HepG2 (cell line): ENCODE measurements around the gene ZNF625. TPM values are rescaled to one million over a fixed set of nuclear protein-coding genes. Genes with fewer than 3 reads are reported as not detected.

ENCODE experiments used
- AKNA ChIP-seq: sonication (generic); formaldehyde crosslinking; IDR thresholded peaks from 2 replicates; pipeline ENCODE4 v1.4.0; 2020; ENCODE audit warnings: missing genetic modification reagents, borderline replicate concordance
- FOSL2 ChIP-seq: sonication (generic); formaldehyde crosslinking; IDR thresholded peaks from 2 replicates; pipeline ENCODE4 v1.4.0; 2020; ENCODE audit warnings: missing genetic modification reagents
- GABPA ChIP-seq, 2 experiments: IDR thresholded peaks; 2 replicates each; pipeline ENCODE4 v1.6.1; 2011 to 2016; ENCODE audit warnings: low read depth in 2 of 2, low read length in 1 of 2, missing biosample characterization in 1 of 2, missing genetic modification characterization in 1 of 2
- HCFC1 ChIP-seq: fragments of 150-350 bp; IDR thresholded peaks from 2 replicates; pipeline ENCODE4 v1.6.1; 2014; ENCODE audit warnings: low read depth, low read length
- HES4 ChIP-seq: sonication (generic); formaldehyde crosslinking; IDR thresholded peaks from 2 replicates; pipeline ENCODE4 v1.9.0; 2021; ENCODE audit warnings: mild to moderate bottlenecking, missing genetic modification reagents, borderline replicate concordance
- MAZ ChIP-seq, 2 experiments: sonication (generic) in 1 of 2; formaldehyde crosslinking in 1 of 2; IDR thresholded peaks; 2 replicates each; pipeline versions ENCODE4 v1.5.0 to v1.6.1; 2012 to 2020; ENCODE audit warnings: low read depth in 2 of 2, mild to moderate bottlenecking in 2 of 2, borderline replicate concordance in 1 of 2, improper control_type of control experiment in 1 of 2, low read length in 1 of 2, missing genetic modification reagents in 1 of 2, moderate library complexity in 1 of 2
- MEF2D ChIP-seq: sonication (generic); formaldehyde crosslinking; IDR thresholded peaks from 2 replicates; pipeline ENCODE4 v1.5.1; 2020; ENCODE audit warnings: mild to moderate bottlenecking, missing genetic modification reagents
- MLLT10 ChIP-seq: sonication (generic); formaldehyde crosslinking; IDR thresholded peaks from 2 replicates; pipeline ENCODE4 v1.4.0; 2020; ENCODE audit warnings: missing genetic modification reagents
- ZNF12 ChIP-seq: sonication (generic); formaldehyde crosslinking; IDR thresholded peaks from 2 replicates; pipeline ENCODE4 v1.5.0; 2020; ENCODE audit warnings: missing genetic modification reagents
- ZNF768 ChIP-seq: sonication (generic); formaldehyde crosslinking; IDR thresholded peaks from 2 replicates; pipeline ENCODE4 v1.4.0; 2020; ENCODE audit warnings: missing genetic modification reagents
- ZNF788 ChIP-seq: sonication (generic); formaldehyde crosslinking; IDR thresholded peaks from 2 replicates; pipeline ENCODE4 v1.5.0; 2020; ENCODE audit warnings: mild to moderate bottlenecking, missing genetic modification reagents, borderline replicate concordance
- polyA plus RNA-seq, 8 experiments: library from polyadenylated mRNA; depleted of rRNA in 3 of 8; stranded (reverse) in 7 of 8; unstranded in 1 of 8; fragments of >200 nt; fragmentation: Illumina TruSeq in 4 of 8; extraction: Trizol in 4 of 8; gene quantifications; 2 replicates each; pipeline versions ENCODE4 v1.2.1 to v1.2.3, GENCODE V29; 2011 to 2016; ENCODE audit warnings: low read depth in 4 of 8, missing spikeins in 1 of 8, mixed read lengths in 1 of 8; ENCODE audit not compliant: insufficient read depth in 1 of 8
- total RNA-seq, 5 experiments: library from RNA; depleted of rRNA; stranded (reverse); fragments of >200 nt; fragmentation: Illumina TruSeq; extraction: Trizol; gene quantifications; 2 replicates each; pipeline ENCODE4 v1.2.3, GENCODE V29; 2016; ENCODE audit warnings: low read depth in 1 of 5

Gene ZNF625
- total and polyA plus RNA-seq, 2 of the 13 experiments (the other 11 are each of a cell fraction or from before 2014, with no cell fraction given) = 1.7 to 12.2 TPM

DNA sequence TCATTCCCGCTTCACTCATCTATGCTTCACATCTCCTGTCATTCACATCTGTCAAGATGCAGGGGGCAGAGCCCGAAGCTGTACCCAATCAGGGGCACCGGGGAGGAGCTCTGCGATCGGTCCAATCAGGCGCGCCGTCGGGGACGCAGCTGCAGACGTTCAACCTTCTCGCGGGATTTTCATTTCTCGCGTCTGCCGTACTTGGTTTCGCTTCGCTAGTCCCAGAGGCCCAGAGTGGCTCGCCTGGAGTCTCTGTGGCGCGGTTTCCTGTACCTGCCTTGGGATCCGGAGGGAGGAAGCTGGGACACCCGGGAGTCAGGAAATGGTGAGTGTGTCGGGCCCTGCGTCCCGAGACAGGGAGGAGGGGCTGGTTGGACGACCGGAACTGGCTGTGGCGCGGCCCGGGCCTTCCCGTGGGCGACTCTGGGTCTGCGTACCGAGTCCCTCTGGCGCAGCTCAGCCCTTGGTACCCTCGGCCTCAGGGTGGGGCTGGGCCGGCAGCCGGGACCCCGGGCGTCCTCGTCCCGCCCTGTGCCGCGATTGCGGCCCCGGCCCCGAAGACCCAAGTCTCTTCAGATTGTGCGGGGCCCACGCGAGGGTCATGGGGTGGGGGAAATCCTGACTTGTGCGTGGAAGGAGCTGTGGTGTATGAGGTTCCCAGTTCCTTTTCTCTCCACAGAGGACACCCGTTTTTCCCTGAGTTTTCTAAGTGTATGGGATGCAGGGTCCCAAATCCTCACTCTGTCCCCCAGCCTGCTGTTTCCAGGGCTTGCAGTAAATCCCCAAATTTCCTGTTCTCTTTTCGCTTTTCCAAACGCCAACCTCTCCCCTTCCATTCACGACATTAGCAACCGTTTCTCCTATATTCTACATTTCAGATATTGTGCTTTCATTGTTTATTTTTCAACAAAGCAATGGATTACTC, 6.6 kb upstream of the ZNF625 start, which contains the start of gene ZNF136 (continued):
- TF ChIP-seq AKNA (CRISPR knock-in tag) (0 out of 2 replicates have a peak, but pooled peaks have one; percentile 42), MAZ (IDR thresholded peaks at IDR 0.05; ENCODE audit: borderline replicate concordance, low read depth, low read length) (no peak), MAZ (CRISPR knock-in tag; IDR thresholded peaks at IDR 0.05; ENCODE audit: low read depth) (peak; percentile 78), ZNF788 (CRISPR knock-in tag) (peak; percentile 59; the same call in 1 of the 2 replicates), FOSL2 (CRISPR knock-in tag) (0 out of 2 replicates have a peak, but pooled peaks have one; percentile 7), HCFC1 (0 out of 2 replicates have a peak, but pooled peaks have one; percentile 11), ZNF12 (CRISPR knock-in tag) (no peak), GABPA (IDR thresholded peaks at IDR 0.05; ENCODE audit: low read depth, low read length) (peak; percentile 58), GABPA (CRISPR knock-in tag; IDR thresholded peaks at IDR 0.05; ENCODE audit: low read depth) (peak; percentile 69), HES4 (CRISPR knock-in tag) (0 out of 2 replicates have a peak, but pooled peaks have one; percentile 25), MLLT10 (CRISPR knock-in tag) (no peak), MEF2D (0 out of 2 replicates have a peak, but pooled peaks have one; percentile 48), ZNF768 (CRISPR knock-in tag) (peak; percentile 65; the same call in 1 of the 2 replicates)
